B cell (primary cell): ENCODE measurements around the gene SEPTIN5. TPM values are rescaled to one million over a fixed set of nuclear protein-coding genes. Genes with fewer than 3 reads are reported as not detected.

ENCODE experiments used
- ATAC-seq: fragments of 200-7000 bp; cut with Tn5 transposase; one replicate; pipeline ENCODE4 v1.10.0; 2021; ENCODE audit warnings: low read depth, mild to moderate bottlenecking, moderate number of reproducible peaks, moderate library complexity
- CTCF ChIA-PET: fragments of 350-600 bp; sonication (Branson Sonifier 250); formaldehyde crosslinking; loops from one replicate; lab custom pipeline; 2021; ENCODE audit warnings: antibody characterized with exemption, inconsistent platforms; lab: Charles Lee
- POLR2A ChIA-PET: fragments of 350-600 bp; sonication (Branson Sonifier 250); formaldehyde crosslinking; loops from one replicate; lab custom pipeline; 2021; ENCODE audit warnings: antibody characterized with exemption; lab: Charles Lee
- DNase-seq: peaks from one replicate; pipeline ENCODE4 v3.0.0; 2013
- H2AFZ ChIP-seq: 2 replicates; pipeline ENCODE4 v1.6.1; 2012; ENCODE audit warnings: mild to moderate bottlenecking, low read depth, low read length; ENCODE audit not compliant: insufficient read depth, poor library complexity, severe bottlenecking
- H3K27ac ChIP-seq, 2 donors: 1 replicate in 1 of 2; 2 replicates in 1 of 2; pipeline ENCODE4 v1.5.1; 2012 to 2013; ENCODE audit warnings: low read length in 2 of 2, mild to moderate bottlenecking in 2 of 2, moderate library complexity in 1 of 2
- H3K27me3 ChIP-seq, 4 experiments: fragments of 200-600 bp in 1 of 4; sonication (generic) in 1 of 4; replicated peaks in 1 of 4; 1 replicate in 2 of 4; 2 replicates in 2 of 4; pipeline versions ENCODE4 v1.6.1 to v1.7.0; 2013 to 2016; ENCODE audit warnings: low read length in 3 of 4, mild to moderate bottlenecking in 2 of 4, mixed read lengths in 1 of 4, moderate library complexity in 1 of 4; ENCODE audit not compliant: insufficient read depth in 4 of 4, control insufficient read depth in 3 of 4; ENCODE audit errors: control extremely low read depth in 1 of 4
- H3K36me3 ChIP-seq, 2 experiments: replicated peaks in 1 of 2; 1 replicate in 1 of 2; 2 replicates in 1 of 2; pipeline versions ENCODE4 v1.6.1 to v1.7.1; 2013; ENCODE audit warnings: low read length in 1 of 2; ENCODE audit not compliant: insufficient read depth in 2 of 2, control insufficient read depth in 1 of 2; ENCODE audit errors: control extremely low read depth in 1 of 2, extremely low read depth in 1 of 2
- H3K4me1 ChIP-seq, 2 donors: fragments of 200-600 bp in 1 of 2; sonication (generic) in 1 of 2; 1 replicate in 1 of 2; 2 replicates in 1 of 2; pipeline versions ENCODE4 v1.5.1 to v1.6.1; 2013 to 2017; ENCODE audit warnings: low read length in 2 of 2; ENCODE audit not compliant: control insufficient read depth in 2 of 2, insufficient read depth in 2 of 2
- H3K4me2 ChIP-seq: replicated peaks from 2 replicates; pipeline ENCODE3; 2012; ENCODE audit warnings: mild to moderate bottlenecking, low read depth, low read length; ENCODE audit not compliant: poor library complexity, severe bottlenecking
- H3K4me3 ChIP-seq, 5 experiments: fragments of 200-600 bp in 1 of 5; sonication (generic) in 1 of 5; 1 replicate in 3 of 5; 2 replicates in 2 of 5; pipeline versions ENCODE4 v1.5.1 to v1.7.0; 2011 to 2016; ENCODE audit warnings: low read length in 4 of 5, mild to moderate bottlenecking in 4 of 5, low read depth in 2 of 5, control low read depth in 1 of 5, moderate library complexity in 1 of 5; ENCODE audit not compliant: insufficient read depth in 1 of 5; ENCODE audit errors: control extremely low read depth in 1 of 5, extremely low read depth in 1 of 5
- H3K79me2 ChIP-seq: fragments of 200-600 bp; sonication (generic); one replicate; pipeline ENCODE4 v1.6.0; 2016; ENCODE audit warnings: low read length; ENCODE audit not compliant: control insufficient read depth, insufficient read depth
- H3K9ac ChIP-seq: fragments of 200-600 bp; sonication (generic); 2 replicates; pipeline ENCODE4 v1.6.1; 2017; ENCODE audit warnings: mild to moderate bottlenecking, low read length, moderate library complexity
- H3K9me3 ChIP-seq, 3 donors: one replicate each; pipeline versions ENCODE4 v1.6.1 to v1.7.1; 2013; ENCODE audit warnings: low read length in 2 of 3; ENCODE audit not compliant: control insufficient read depth in 2 of 3, insufficient read depth in 1 of 3; ENCODE audit errors: control extremely low read depth in 1 of 3
- H4K20me1 ChIP-seq: 2 replicates; pipeline ENCODE4 v1.6.0; 2012; ENCODE audit warnings: mild to moderate bottlenecking, low read length; ENCODE audit not compliant: insufficient read depth, control insufficient read depth, poor library complexity, severe bottlenecking
- H3K27ac Mint-ChIP-seq: one replicate; pipeline ENCODE4 v1.8.0; 2021; ENCODE audit warnings: mixed read lengths
- H3K27me3 Mint-ChIP-seq: one replicate; pipeline ENCODE4 v1.8.0; 2021; ENCODE audit warnings: mixed read lengths
- H3K4me1 Mint-ChIP-seq: one replicate; pipeline ENCODE4 v1.8.0; 2021; ENCODE audit warnings: mixed read lengths
- H3K4me3 Mint-ChIP-seq: one replicate; pipeline ENCODE4 v1.8.0; 2021; ENCODE audit warnings: mixed read lengths
- H3K9me3 Mint-ChIP-seq: one replicate; pipeline ENCODE4 v1.8.0; 2022; ENCODE audit warnings: mixed read lengths; ENCODE audit not compliant: insufficient read depth
- EZH2 ChIP-seq: IDR thresholded peaks from 2 replicates; pipeline ENCODE4 v1.6.1; 2012; ENCODE audit warnings: borderline replicate concordance, low read depth, mild to moderate bottlenecking, moderate library complexity, low read length; ENCODE audit not compliant: insufficient read depth, poor library complexity, severe bottlenecking
- WGBS: methylation state at CpG from one replicate; pipeline ENCODE4 v1.1.5; 2013; ENCODE audit warnings: missing lambda C conversion rate; ENCODE audit not compliant: insufficient coverage; 5-methylcytosine and 5-hydroxymethylcytosine counted together
- intact Hi-C: fragments of 100-400 bp; cut with micrococcal nuclease; formaldehyde crosslinking; loops from one replicate; pipeline ENCODE4 v1.10.0; 2022
- polyA plus RNA-seq: library from polyadenylated mRNA; depleted of rRNA; stranded (reverse); fragments of >200 nt; gene quantifications from 2 replicates; pipeline ENCODE4 v1.2.3, GENCODE V29; 2012
- total RNA-seq, 2 donors: library from RNA; stranded (reverse); fragments of 120-200 nt in 1 of 2; gene quantifications; 1 replicate in 1 of 2; 2 replicates in 1 of 2; pipeline versions ENCODE4 v1.2.3 to v1.2.4, GENCODE V29; 2013 to 2022
- TF ChIP-seq, protein P1 (sequence below): fragments of 200-600 bp; IDR thresholded peaks from one replicate; pipeline ENCODE4 v1.8.0; 2022; ENCODE audit warnings: antibody characterized with exemption, mild to moderate bottlenecking

SEPTIN5 gene
- total and polyA plus RNA-seq, 2 donors (not counting 1 experiment from before 2014, with no cell fraction given) = 0.06 TPM; not detected in 1

DNA sequence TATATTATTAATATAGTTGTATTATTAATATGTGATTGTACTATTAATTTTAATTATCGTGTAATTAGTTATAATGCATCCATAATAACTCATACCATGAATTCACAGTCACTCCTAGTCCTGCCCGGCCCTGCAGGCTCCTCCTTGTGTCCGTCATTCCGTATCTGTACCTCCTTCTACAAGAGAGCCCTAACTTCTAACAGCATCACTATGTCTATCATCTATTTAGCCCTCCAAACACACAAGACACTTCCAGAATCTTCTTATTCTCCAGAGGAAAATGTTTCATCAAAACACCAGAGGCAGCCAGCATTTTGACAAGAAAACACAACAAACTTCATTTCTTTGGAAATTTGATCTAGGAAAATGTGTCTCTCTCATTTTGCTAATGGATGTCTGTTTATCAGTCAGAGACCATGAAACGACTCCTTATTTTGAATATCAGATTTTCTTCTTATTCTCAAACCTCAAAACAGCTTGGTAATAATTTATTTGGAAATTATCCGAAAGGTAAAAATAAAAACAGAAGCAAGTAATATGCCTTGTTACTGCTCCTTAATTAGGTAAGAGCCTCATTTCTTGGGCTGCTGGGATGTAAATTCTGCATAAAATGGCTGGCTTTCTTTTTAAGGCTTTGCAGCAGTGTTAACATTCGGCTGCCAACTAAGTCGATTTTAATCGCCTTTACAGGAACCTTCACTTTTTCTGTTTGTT, 23.1 kb upstream of the SEPTIN5 start:
- H3K4me2 ChIP-seq = no peak overlapping the region
- CTCF ChIA-PET = no interaction called here
- H3K27ac ChIP-seq = no peak overlapping the region
- POLR2A ChIA-PET = no interaction called here
- no peaks in the 10 kb centered on the region for H3K4me1 Mint-ChIP-seq
- H3K79me2 ChIP-seq = no peaks in the 10 kb centered on the region
- ATAC-seq = no peak
- H3K4me3 Mint-ChIP-seq = no peak overlapping the region
- no peak overlapping the region for H3K9ac ChIP-seq
- no peaks in the 10 kb centered on the region for H3K4me1 ChIP-seq
- no peak overlapping the region for H3K27ac Mint-ChIP-seq
- no peaks in the 10 kb centered on the region for H3K9me3 ChIP-seq
- H3K36me3 ChIP-seq = no peaks in the 10 kb centered on the region
- intact Hi-C loops = no loop called here
- DNase-seq = no peak
- H3K4me3 ChIP-seq = no peak overlapping the region
- H3K9me3 Mint-ChIP-seq = no peaks in the 10 kb centered on the region
- no peak overlapping the region for H2AFZ ChIP-seq
- no peak for TF ChIP-seq EZH2
- TF ChIP-seq, protein P1, sequence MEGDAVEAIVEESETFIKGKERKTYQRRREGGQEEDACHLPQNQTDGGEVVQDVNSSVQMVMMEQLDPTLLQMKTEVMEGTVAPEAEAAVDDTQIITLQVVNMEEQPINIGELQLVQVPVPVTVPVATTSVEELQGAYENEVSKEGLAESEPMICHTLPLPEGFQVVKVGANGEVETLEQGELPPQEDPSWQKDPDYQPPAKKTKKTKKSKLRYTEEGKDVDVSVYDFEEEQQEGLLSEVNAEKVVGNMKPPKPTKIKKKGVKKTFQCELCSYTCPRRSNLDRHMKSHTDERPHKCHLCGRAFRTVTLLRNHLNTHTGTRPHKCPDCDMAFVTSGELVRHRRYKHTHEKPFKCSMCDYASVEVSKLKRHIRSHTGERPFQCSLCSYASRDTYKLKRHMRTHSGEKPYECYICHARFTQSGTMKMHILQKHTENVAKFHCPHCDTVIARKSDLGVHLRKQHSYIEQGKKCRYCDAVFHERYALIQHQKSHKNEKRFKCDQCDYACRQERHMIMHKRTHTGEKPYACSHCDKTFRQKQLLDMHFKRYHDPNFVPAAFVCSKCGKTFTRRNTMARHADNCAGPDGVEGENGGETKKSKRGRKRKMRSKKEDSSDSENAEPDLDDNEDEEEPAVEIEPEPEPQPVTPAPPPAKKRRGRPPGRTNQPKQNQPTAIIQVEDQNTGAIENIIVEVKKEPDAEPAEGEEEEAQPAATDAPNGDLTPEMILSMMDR = no peak
- no peaks in the 10 kb centered on the region for H3K27me3 ChIP-seq
- WGBS = 100% methylated on average over 5 of the region's 9 CpGs
- H3K27me3 Mint-ChIP-seq = peaks cover 16% of the 10 kb centered on the region
- no peaks in the 10 kb centered on the region for H4K20me1 ChIP-seq

DNA sequence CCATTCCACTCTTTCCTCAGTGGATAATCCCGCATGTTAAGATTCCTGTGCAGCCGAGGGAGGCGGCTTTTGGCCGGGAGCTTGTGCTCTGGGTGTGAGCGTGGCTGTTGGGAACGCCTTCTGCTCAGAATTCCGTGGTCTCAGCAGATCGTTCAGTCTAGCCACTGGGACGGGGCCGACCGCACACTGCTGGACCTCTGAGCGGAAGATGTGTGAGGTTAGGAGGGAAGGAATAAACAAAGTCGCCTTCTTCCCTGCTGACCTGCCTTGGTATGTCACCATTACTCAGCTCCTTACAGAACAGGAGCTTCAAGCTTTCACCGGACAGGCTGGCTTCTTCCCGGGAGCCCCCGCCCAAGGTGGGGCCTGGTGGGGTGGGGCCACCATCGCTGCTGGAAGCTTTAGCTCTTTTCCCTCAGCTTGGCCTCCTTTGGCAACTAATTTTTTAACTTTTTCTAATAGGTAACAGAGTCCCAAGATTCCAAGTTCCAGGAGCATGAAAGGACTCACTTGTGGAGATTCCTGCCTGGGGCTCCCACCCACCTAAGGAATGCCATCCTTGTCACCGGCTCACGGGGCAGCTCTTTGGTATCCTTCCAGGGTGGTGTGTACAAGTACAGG, 22.5 kb upstream of the SEPTIN5 start:
- H3K27me3 Mint-ChIP-seq = peaks cover 21% of the 10 kb centered on the region
- no peak overlapping the region for H3K27ac Mint-ChIP-seq
- no peak overlapping the region for H2AFZ ChIP-seq
- no peak overlapping the region for H3K9ac ChIP-seq
- ATAC-seq = no peak
- intact Hi-C loops = no loop called here
- CTCF ChIA-PET = no interaction called here
- H3K4me1 Mint-ChIP-seq = no peaks in the 10 kb centered on the region
- H3K9me3 ChIP-seq = no peaks in the 10 kb centered on the region
- H3K27me3 ChIP-seq = no peaks in the 10 kb centered on the region
- H4K20me1 ChIP-seq = no peaks in the 10 kb centered on the region
- no peak overlapping the region for H3K4me2 ChIP-seq
- no peaks in the 10 kb centered on the region for H3K79me2 ChIP-seq
- no peaks in the 10 kb centered on the region for H3K9me3 Mint-ChIP-seq
- H3K4me1 ChIP-seq = no peaks in the 10 kb centered on the region
- no peaks in the 10 kb centered on the region for H3K36me3 ChIP-seq
- 97% methylated on average over 9 of the region's 19 CpGs for WGBS
- no peak for DNase-seq
- H3K27ac ChIP-seq = no peak overlapping the region
- no peak overlapping the region for H3K4me3 ChIP-seq
- POLR2A ChIA-PET = no interaction called here
- no peak overlapping the region for H3K4me3 Mint-ChIP-seq
- TF ChIP-seq, protein P1 = no peak
- TF ChIP-seq EZH2 = no peak
